Loucy (cell line): Measurements from ENCODE around the gene EXOSC3.

Experiments used
- CTCF ChIP-seq: fragments of 200-600 bp; sonication (generic); conservative IDR thresholded peaks from 2 replicates; pipeline ENCODE4 v1.5.1; 2014; ENCODE audit warnings: mild to moderate bottlenecking, antibody characterized with exemption, low read length
- EZH2phosphoT487 ChIP-seq: fragments of 200-600 bp; IDR thresholded peaks from 2 replicates; pipeline ENCODE4 v1.6.1; 2018; ENCODE audit warnings: antibody characterized with exemption, mild to moderate bottlenecking, moderate library complexity, borderline replicate concordance

- TF ChIP-seq CTCF (no peak), EZH2phosphoT487 (no peak)
Observed at GRCh38 chr9:37749129-37749528, 35.7 kb downstream of the EXOSC3 start.
